Erythroblast (primary cell): ENCODE measurements around the gene CAPN11.

Experiments
- GATA1 ChIP-seq: IDR thresholded peaks from 2 replicates; pipeline ENCODE4 v1.6.1; 2011; ENCODE audit warnings: low read depth, mild to moderate bottlenecking, control low read depth, low read length, moderate library complexity
- POLR2A ChIP-seq: IDR thresholded peaks from 2 replicates; pipeline ENCODE4 v1.6.1; 2011; ENCODE audit warnings: mild to moderate bottlenecking, low read length

GRCh38 chr6:44219815-44220784 is 61.5 kb downstream of the CAPN11 start:
- no peak for TF ChIP-seq POLR2A
- TF ChIP-seq GATA1, result no peak
